ENCODE data around the gene PROM1.

GRCh38 chr4:16027114-16027513 is 56.7 kb downstream of the PROM1 start:
- TF ChIP-seq CTCF (IDR thresholded peaks at IDR 0.05; ENCODE audit: insufficient read depth, low read length, poor library complexity, severe bottlenecking) (no peak), EZH2phosphoT487 (conservative IDR thresholded peaks at IDR 0.05; ENCODE audit: low read length) (no peak)
